Keratinocyte (primary cell): ENCODE data around the gene VILL.

Experiments used
- EZH2 ChIP-seq: IDR thresholded peaks from one replicate; pipeline ENCODE4 v1.6.1; 2012; ENCODE audit warnings: inconsistent platforms, mild to moderate bottlenecking, low read length, moderate library complexity
- TF ChIP-seq, protein P1 (sequence below), 3 experiments: IDR thresholded peaks in 1 of 3; conservative IDR thresholded peaks in 1 of 3; optimal IDR thresholded peaks in 1 of 3; 2 replicates in 2 of 3; 3 replicates in 1 of 3; pipeline versions ENCODE3 to v1.5.1; 2011; ENCODE audit warnings: low read length in 3 of 3, mild to moderate bottlenecking in 3 of 3, moderate library complexity in 2 of 3, control low read depth in 1 of 3, inconsistent platforms in 1 of 3; ENCODE audit not compliant: insufficient read depth in 2 of 3; ENCODE audit errors: extremely low read depth in 1 of 3

DNA sequence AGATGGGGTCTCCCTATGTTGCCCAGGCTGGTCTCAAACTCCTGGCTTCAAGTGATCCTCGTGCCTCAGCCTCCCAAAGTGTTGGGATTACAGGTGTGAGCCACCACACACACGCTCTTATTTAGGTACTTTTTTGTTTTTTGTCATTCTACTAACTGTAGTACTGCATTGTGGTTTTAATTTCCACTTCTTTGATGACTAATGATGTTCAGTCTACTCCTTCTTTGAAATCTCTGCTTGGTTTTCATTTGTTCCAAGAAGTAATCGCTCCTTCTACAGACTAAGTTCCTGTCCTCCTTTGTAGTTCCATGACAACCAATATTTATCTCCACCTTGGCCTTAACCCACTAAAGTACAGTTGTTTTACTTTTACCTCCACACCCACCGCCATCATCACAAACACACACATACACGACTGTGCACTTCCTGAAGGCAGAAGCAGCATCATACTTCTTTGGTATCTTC lies 47.9 kb downstream of the VILL start:
- TF ChIP-seq, protein P1, sequence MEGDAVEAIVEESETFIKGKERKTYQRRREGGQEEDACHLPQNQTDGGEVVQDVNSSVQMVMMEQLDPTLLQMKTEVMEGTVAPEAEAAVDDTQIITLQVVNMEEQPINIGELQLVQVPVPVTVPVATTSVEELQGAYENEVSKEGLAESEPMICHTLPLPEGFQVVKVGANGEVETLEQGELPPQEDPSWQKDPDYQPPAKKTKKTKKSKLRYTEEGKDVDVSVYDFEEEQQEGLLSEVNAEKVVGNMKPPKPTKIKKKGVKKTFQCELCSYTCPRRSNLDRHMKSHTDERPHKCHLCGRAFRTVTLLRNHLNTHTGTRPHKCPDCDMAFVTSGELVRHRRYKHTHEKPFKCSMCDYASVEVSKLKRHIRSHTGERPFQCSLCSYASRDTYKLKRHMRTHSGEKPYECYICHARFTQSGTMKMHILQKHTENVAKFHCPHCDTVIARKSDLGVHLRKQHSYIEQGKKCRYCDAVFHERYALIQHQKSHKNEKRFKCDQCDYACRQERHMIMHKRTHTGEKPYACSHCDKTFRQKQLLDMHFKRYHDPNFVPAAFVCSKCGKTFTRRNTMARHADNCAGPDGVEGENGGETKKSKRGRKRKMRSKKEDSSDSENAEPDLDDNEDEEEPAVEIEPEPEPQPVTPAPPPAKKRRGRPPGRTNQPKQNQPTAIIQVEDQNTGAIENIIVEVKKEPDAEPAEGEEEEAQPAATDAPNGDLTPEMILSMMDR (optimal IDR thresholded peaks at IDR 0.05 in 1 of 3, IDR thresholded peaks at IDR 0.05 in 1 of 3, conservative IDR thresholded peaks at IDR 0.05 in 1 of 3; ENCODE audit: extremely low read depth in 1 of 3, insufficient read depth in 2 of 3, low read length in 3 of 3) = no peak
- no peak for TF ChIP-seq EZH2
